GM21737 (cell line): Measurements from ENCODE around the gene CRB2.

Experiments used
- ATAC-seq: cut with Tn5 transposase; IDR thresholded peaks from one replicate; pipeline ENCODE4 v1.9.1; 2021; ENCODE audit warnings: mild to moderate bottlenecking, moderate library complexity; ENCODE audit not compliant: unreplicated experiment

The CRB2 gene

GRCh38 chr9:123361731-123362510 lies 5.9 kb downstream of the CRB2 start:
- no peak for ATAC-seq

- ATAC-seq: no peak
Observed at GRCh38 chr9:123362856-123363255, 6.9 kb downstream of the CRB2 start.

GRCh38 chr9:123364241-123364824 lies 8.3 kb downstream of the CRB2 start:
- no peak for ATAC-seq

- no peak for ATAC-seq
Observed at GRCh38 chr9:123365287-123365880, 9.4 kb downstream of the CRB2 start.

GRCh38 chr9:123365881-123366528 lies 10.0 kb downstream of the CRB2 start:
- ATAC-seq: no peak

GRCh38 chr9:123368023-123368422 lies 12.0 kb downstream of the CRB2 start:
- ATAC-seq: no peak

GRCh38 chr9:123368536-123369153 lies 12.6 kb downstream of the CRB2 start:
- ATAC-seq: no peak

- ATAC-seq: no peak
Observed at GRCh38 chr9:123369296-123369695, 13.3 kb downstream of the CRB2 start.

- no peak for ATAC-seq
Observed at GRCh38 chr9:123370108-123370507, 14.1 kb downstream of the CRB2 start.

- no peak for ATAC-seq
Observed at GRCh38 chr9:123370526-123371227, 14.7 kb downstream of the CRB2 start.

- no peak for ATAC-seq
Observed at GRCh38 chr9:123371228-123371584, 15.2 kb downstream of the CRB2 start.

GRCh38 chr9:123371805-123372590 lies 16.0 kb downstream of the CRB2 start:
- no peak for ATAC-seq

GRCh38 chr9:123372766-123373446 lies 16.9 kb downstream of the CRB2 start:
- ATAC-seq: no peak

- no peak for ATAC-seq
Observed at GRCh38 chr9:123373447-123373923, 17.5 kb downstream of the CRB2 start.

GRCh38 chr9:123373946-123374345 lies 17.9 kb downstream of the CRB2 start:
- no peak for ATAC-seq

- ATAC-seq: no peak
Observed at GRCh38 chr9:123375469-123376132, 19.6 kb downstream of the CRB2 start.

- ATAC-seq: no peak
Observed at GRCh38 chr9:123376218-123377071, 20.4 kb downstream of the CRB2 start.
